ENCODE measurements around the gene CCDC178. TPM values are rescaled to one million over a fixed set of nuclear protein-coding genes. Genes with fewer than 3 reads are reported as not detected.

CCDC178 gene, protein sequence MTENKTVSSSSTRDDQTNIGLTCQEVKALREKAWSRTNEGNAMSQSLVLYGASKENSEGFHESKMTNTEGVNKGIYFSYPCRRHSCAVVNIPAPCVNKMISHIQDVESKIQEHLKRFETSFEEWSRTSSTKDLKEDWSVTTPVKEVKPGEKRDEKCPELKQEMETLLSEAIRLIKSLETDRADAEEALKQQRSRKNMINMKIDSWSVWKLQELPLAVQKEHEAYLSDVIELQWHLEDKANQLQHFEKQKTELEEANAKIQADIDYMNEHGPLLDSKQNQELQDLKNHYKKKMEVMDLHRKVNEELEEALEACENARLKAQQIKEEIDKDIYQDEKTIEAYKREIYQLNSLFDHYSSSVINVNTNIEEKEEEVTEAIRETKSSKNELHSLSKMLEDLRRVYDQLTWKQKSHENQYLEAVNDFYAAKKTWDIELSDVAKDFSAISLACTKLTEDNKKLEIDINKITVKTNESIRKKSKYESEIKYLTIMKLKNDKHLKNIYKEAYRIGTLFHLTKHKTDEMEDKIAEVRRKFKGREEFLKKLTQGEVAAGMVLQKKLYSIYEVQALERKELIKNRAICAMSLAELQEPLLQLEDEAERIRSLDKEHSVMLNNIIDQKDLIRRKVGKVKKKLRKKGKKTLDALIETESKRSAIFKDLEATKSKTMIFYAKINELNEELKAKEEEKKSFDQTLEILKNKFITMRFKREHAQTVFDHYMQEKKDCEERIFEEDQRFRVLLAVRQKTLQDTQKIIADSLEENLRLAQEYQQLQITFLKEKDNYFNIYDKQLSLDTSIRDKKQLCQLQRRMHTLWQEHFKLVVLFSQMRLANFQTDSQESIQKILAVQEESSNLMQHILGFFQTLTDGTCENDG
- not detected in 5 replicates for total RNA-seq (2022; extraction: Qiagen RNA extraction)

DNA sequence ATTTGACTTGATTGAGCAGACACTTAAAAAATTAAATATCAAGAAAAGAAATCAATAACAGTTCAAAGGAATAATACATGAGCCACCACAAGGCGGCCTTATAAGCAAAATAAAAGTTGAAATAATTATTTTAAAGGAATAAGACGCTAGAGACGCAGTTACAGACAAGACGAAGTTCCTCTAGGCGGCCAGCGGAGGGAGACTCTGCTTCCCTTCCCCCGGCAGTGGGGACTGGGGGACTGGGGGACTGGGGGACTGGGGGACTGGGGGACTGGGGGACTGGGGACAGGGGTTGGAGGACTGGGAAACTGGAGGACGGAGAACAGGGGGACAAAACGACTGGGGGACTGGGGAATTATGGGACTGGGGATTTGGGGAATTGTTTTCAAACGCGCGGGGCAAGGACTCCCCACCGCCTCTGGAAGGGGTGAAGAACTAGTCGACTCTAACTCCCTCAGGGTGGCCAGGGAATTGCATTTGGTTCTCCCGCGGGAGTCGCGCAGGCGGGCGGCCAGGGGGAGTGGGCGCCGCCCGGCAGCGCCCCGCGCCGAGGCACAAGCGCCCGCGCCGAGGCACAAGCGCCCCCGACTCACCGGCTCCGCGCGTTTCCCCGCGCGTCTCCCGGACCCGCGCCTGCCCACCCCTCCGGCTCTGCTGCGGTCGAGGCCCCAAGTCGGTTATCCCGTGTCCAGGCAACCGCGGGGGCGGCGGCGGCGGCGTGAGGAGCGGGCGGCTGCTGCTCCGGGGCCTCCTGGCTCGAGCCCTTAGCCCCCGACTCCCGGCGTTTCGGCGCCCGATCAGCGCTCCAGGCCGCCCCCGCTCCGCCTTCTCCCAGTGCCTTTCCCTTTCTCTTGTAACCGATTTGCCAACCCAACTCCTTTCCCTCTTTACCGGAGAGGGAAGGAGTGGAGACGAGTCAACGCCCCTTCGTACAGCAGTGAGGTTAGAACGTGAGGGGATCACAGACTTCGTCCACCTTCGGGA lies at the start of gene CCDC178:
TSS of gene CCDC178 (minus strand) at position 662 of the 984 bp plus-strand sequence. CDS start 28,633 bp downstream, outside the sequence.

Other genes with a start within 250 kb of the CCDC178 start
- not detected in 5 replicates for gene ASXL3, start 137.5 kb upstream of the CCDC178 start, total RNA-seq (2022; extraction: Qiagen RNA extraction)